ENCODE data around the gene LGALSL. TPM values are rescaled to one million over a fixed set of nuclear protein-coding genes. Genes with fewer than 3 reads are reported as not detected.

LGALSL gene
- total RNA-seq, 1 experiment from 2014 or later = 23.8 TPM

GRCh38 chr2:64488050-64488974, 34.4 kb downstream of the LGALSL start:
- Mint-ChIP-seq H3K27ac (no peak overlapping the region), H3K4me3 (no peak overlapping the region), H3K27me3 (ENCODE audit: low read depth) (no peaks in the 10 kb centered on the region; the same call in none of the 2 replicates), H3K4me1 (peaks cover 21 to 22% of the 10 kb centered on the region in 2 experiments), H3K9me3 (no peaks in the 10 kb centered on the region), H3K36me3 (ENCODE audit: insufficient read depth in 1 of 3, low read depth in 3 of 3) (no peaks in the 10 kb centered on the region)
- Histone ChIP-seq H3K23ac (ENCODE audit: insufficient read length, low read depth, low read length) (no peak overlapping the region), H3K23me2 (ENCODE audit: insufficient read length, low read depth, low read length, poor library complexity, severe bottlenecking) (no peaks in the 10 kb centered on the region), H2AK5ac (ENCODE audit: insufficient read length, low read length) (no peak overlapping the region), H3T11ph (ENCODE audit: low read length) (no peak overlapping the region), H4K5ac (ENCODE audit: insufficient read length, low read depth, low read length) (no peak overlapping the region), H4K91ac (ENCODE audit: insufficient read length, low read depth, low read length) (no peak overlapping the region), H3K4ac (ENCODE audit: low read depth, low read length) (no peak overlapping the region), H3K79me1 (ENCODE audit: insufficient read depth, low read depth, low read length, poor library complexity, severe bottlenecking) (no peaks in the 10 kb centered on the region), H3K18ac (ENCODE audit: insufficient read length, low read depth, low read length) (no peak overlapping the region), H4K8ac (replicated peaks; ENCODE audit: insufficient read length, low read depth, low read length) (no peak overlapping the region), H4K20me1 (ENCODE audit: control insufficient read depth, insufficient read depth, insufficient read length) (no peaks in the 10 kb centered on the region), H2BK15ac (ENCODE audit: low read depth, low read length) (no peak overlapping the region), H3K9me3 (ENCODE audit: control insufficient read depth, low read depth, low read length) (no peaks in the 10 kb centered on the region), H3K56ac (ENCODE audit: insufficient read length, low read depth, low read length) (no peak overlapping the region), H3K4me1 (ENCODE audit: insufficient read depth, low read length) (peaks cover 5% of the 10 kb centered on the region; the same call in 1 of the 2 replicates), H2AFZ (ENCODE audit: low read length) (no peak overlapping the region), H2BK120ac (ENCODE audit: low read depth, low read length, poor library complexity, severe bottlenecking) (no peak overlapping the region), H3K9ac (ENCODE audit: extremely low read depth, insufficient read length, low read length) (no peak overlapping the region), H2BK20ac (ENCODE audit: low read depth, low read length, poor library complexity, severe bottlenecking) (no peak overlapping the region), H3K79me2 (ENCODE audit: insufficient read depth, low read length) (no peaks in the 10 kb centered on the region), H3K4me2 (ENCODE audit: insufficient read depth, insufficient read length, low read length) (no peak overlapping the region), H3K14ac (ENCODE audit: insufficient read depth, low read length) (no peak overlapping the region; the same call in 1 of the 2 replicates), H3K27ac (ENCODE audit: insufficient read length, low read depth, low read length) (no peak overlapping the region), H2BK12ac (ENCODE audit: insufficient read length, low read depth, low read length) (no peak overlapping the region), H3K27me3 (ENCODE audit: insufficient read depth, low read length) (no peaks in the 10 kb centered on the region), H2BK5ac (ENCODE audit: insufficient read length, low read length) (no peak overlapping the region)
- peak; percentile 98 for TF ChIP-seq CTCF (conservative IDR thresholded peaks at IDR 0.05)
- peak; percentile 76 for DNase-seq
- no CpG with 5 or more reads among the region's 20 CpGs for WGBS (ENCODE audit: extremely low coverage, insufficient read length, low lambda C conversion rate)

All from H9 (cell line).